Sigmoid colon (tissue), 7 donors: ENCODE measurements around the gene CBL. TPM values are rescaled to one million over a fixed set of nuclear protein-coding genes. Genes with fewer than 3 reads are reported as not detected.

Source experiments
- DNase-seq: peaks from one replicate; pipeline ENCODE4 v3.0.0-alpha.2; 2019
- H3K27ac ChIP-seq, 4 donors: fragments of 200-600 bp; sonication (generic); one replicate each; pipeline ENCODE4 v1.5.1; 2016 to 2019; ENCODE audit warnings: mild to moderate bottlenecking in 1 of 4
- H3K27me3 ChIP-seq, 3 donors: fragments of 200-600 bp; sonication (generic); one replicate each; pipeline ENCODE4 v1.5.1; 2019; ENCODE audit warnings: mild to moderate bottlenecking in 1 of 3
- H3K36me3 ChIP-seq, 4 donors: fragments of 200-600 bp; sonication (generic); one replicate each; pipeline ENCODE4 v1.5.1; 2016 to 2019
- H3K4me1 ChIP-seq, 4 donors: fragments of 200-600 bp; sonication (generic); one replicate each; pipeline ENCODE4 v1.5.1; 2017 to 2019
- H3K4me3 ChIP-seq, 4 donors: fragments of 200-600 bp; sonication (generic); one replicate each; pipeline ENCODE4 v1.5.1; 2017 to 2019; ENCODE audit warnings: mild to moderate bottlenecking in 2 of 4, moderate library complexity in 1 of 4
- H3K9me3 ChIP-seq, 4 donors: fragments of 200-600 bp in 3 of 4; sonication (generic) in 3 of 4; one replicate each; pipeline versions ENCODE4 v1.5.1 to v1.6.1; 2013 to 2019
- EP300 ChIP-seq, 4 donors: sonication (generic); formaldehyde crosslinking; IDR thresholded peaks; one replicate each; pipeline ENCODE4 v1.6.1; 2017; ENCODE audit warnings: antibody characterized with exemption in 4 of 4
- POLR2A ChIP-seq, 2 donors: fragments of 450-650 bp; IDR thresholded peaks; one replicate each; pipeline ENCODE4 v1.6.1; 2016; ENCODE audit warnings: antibody characterized with exemption in 2 of 2, mild to moderate bottlenecking in 2 of 2, moderate library complexity in 2 of 2
- POLR2AphosphoS5 ChIP-seq, 4 donors: sonication (generic); formaldehyde crosslinking; IDR thresholded peaks; one replicate each; pipeline ENCODE4 v1.6.1; 2017; ENCODE audit warnings: antibody characterized with exemption in 4 of 4
- WGBS, 2 donors: extraction: QIAGEN DNeasy Blood & Tissue Kit; methylation state at CpG; one replicate each; pipeline ENCODE4 v1.1.7; 2013; 5-methylcytosine and 5-hydroxymethylcytosine counted together
- intact Hi-C: fragments of 100-400 bp; cut with DNase I; formaldehyde crosslinking; loops from one replicate; pipeline ENCODE4 v1.15.1; 2023
- polyA plus RNA-seq, 3 donors: library from polyadenylated mRNA; stranded (reverse); fragments of 200-250 nt; gene quantifications; one replicate each; pipeline ENCODE4 v1.2.3, GENCODE V29; 2013
- total RNA-seq, 4 donors: library from RNA; depleted of rRNA; stranded (reverse); fragments of >200 nt; gene quantifications; one replicate each; pipeline ENCODE4 v1.1.0, GENCODE V29; 2016
- TF ChIP-seq, protein P1 (sequence below), 4 experiments: fragments of 450-650 bp in 3 of 4; fragments of 200-600 bp in 1 of 4; IDR thresholded peaks; one replicate each; pipeline ENCODE4 v1.5.1; 2016 to 2019; ENCODE audit warnings: antibody characterized with exemption in 4 of 4, mild to moderate bottlenecking in 3 of 4, moderate library complexity in 2 of 4
- donor health status: healthy with polysubstance abuse.
- donor health status: Bipolar disorder and iron deficiency.
- donor health status: healthy.

The CBL gene
- total and polyA plus RNA-seq, 7 donors, result 1.8 to 17.7 (median 11.8) TPM

DNA sequence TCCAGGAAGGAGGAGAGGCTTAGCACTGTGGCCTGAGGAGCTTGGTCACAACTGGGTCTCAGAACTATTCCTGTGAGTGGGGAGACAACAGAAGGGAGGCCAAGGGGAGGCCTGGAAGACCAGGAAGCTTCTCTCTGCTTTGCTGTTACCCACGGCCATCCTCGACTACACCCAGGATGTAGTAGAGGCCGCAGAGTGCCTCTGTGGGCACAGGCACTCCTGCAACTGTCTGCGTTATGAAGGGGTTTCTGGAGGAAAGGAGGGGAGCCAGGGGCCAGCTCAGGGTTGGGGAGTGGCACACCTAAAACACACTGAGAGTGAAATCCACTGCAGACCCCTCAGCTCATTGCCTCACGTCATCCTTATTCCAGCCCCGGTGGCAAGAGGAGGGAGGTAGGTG is 144.2 kb downstream of the CBL start:
- 72 to 76% methylated on average over 6 of the region's 6 CpGs for WGBS, 2 donors
- Histone ChIP-seq H3K36me3 (no peaks in the 10 kb centered on the region), H3K9me3 (no peaks in the 10 kb centered on the region), H3K4me1 (peaks cover 0 to 5% (median 4%) of the 10 kb centered on the region in 4 donors), H3K4me3 (no peak overlapping the region), H3K27ac (no peak overlapping the region), H3K27me3 (no peaks in the 10 kb centered on the region)
- DNase-seq, result no peak
- TF ChIP-seq, protein P1, sequence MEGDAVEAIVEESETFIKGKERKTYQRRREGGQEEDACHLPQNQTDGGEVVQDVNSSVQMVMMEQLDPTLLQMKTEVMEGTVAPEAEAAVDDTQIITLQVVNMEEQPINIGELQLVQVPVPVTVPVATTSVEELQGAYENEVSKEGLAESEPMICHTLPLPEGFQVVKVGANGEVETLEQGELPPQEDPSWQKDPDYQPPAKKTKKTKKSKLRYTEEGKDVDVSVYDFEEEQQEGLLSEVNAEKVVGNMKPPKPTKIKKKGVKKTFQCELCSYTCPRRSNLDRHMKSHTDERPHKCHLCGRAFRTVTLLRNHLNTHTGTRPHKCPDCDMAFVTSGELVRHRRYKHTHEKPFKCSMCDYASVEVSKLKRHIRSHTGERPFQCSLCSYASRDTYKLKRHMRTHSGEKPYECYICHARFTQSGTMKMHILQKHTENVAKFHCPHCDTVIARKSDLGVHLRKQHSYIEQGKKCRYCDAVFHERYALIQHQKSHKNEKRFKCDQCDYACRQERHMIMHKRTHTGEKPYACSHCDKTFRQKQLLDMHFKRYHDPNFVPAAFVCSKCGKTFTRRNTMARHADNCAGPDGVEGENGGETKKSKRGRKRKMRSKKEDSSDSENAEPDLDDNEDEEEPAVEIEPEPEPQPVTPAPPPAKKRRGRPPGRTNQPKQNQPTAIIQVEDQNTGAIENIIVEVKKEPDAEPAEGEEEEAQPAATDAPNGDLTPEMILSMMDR (IDR thresholded peaks at IDR 0.05), result no peak
- TF ChIP-seq POLR2AphosphoS5 (IDR thresholded peaks at IDR 0.05) (no peak), POLR2A (IDR thresholded peaks at IDR 0.05) (no peak), EP300 (IDR thresholded peaks at IDR 0.05) (no peak)
- intact Hi-C loops, result no loop called here

DNA sequence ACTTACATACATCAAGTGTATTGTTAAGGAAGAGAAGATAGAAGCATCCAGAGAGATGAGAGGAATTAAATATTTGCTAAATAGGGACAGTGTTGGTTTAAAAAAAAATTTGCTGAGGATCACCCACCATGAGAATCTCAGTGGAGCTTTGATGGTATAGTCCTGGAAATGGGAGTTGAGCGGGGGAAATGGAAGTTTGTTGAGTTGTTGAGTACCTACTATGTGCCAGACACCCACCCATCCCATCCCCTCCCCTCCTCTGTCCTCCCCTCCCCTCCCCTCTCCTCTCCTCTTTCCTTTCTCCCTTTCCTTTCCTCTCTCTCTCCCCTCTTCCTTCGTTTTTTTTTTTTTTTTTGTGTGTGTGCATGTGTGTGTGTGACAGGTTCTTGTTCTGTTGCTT is 145.1 kb downstream of the CBL start:
- 66 to 73% methylated on average over 2 of the region's 2 CpGs for whole genome bisulfite sequencing, 2 donors
- H3K4me3 ChIP-seq, result no peak overlapping the region
- intact Hi-C loops, result no loop called here

DNA sequence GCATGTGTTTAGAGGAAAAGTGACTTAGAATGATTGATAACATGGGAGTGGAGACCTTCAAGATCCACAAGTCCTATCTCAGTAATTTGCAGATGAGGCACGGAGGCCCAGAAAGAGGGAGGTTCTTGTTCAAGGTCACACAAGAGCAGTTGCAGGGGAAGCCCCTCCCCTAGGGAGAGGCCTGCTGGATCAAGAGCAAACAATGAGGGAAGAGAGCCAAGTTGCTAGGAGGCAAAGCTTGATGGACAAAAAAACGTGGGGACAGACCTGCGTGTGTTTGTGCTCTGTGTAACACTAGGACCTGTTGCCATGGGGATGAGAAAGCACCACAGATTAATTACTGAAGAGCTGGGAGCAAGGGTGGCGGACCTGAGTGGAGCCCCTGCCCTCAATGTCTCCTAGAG is 146.7 kb downstream of the CBL start:
- DNase-seq, result no peak
- intact Hi-C loops, result no loop called here
- TF ChIP-seq POLR2A (IDR thresholded peaks at IDR 0.05) (no peak), EP300 (IDR thresholded peaks at IDR 0.05) (no peak), POLR2AphosphoS5 (IDR thresholded peaks at IDR 0.05) (no peak)
- TF ChIP-seq, protein P1 (IDR thresholded peaks at IDR 0.05), result no peak
- H3K27ac ChIP-seq, result peak overlapping the region in 1 of 4 donors; percentile 32
- H3K36me3 ChIP-seq, result no peaks in the 10 kb centered on the region
- H3K4me1 ChIP-seq, result peaks cover 0 to 16% (median 13%) of the 10 kb centered on the region in 4 donors
- no peak overlapping the region for H3K4me3 ChIP-seq
- 11 to 41% methylated on average over 4 of the region's 4 CpGs for WGBS, 2 donors
- no peaks in the 10 kb centered on the region for H3K9me3 ChIP-seq
- H3K27me3 ChIP-seq, result no peaks in the 10 kb centered on the region

More for the DNA sequence above, 145.1 kb downstream of the CBL start:
- TF ChIP-seq POLR2AphosphoS5 (IDR thresholded peaks at IDR 0.05) (no peak), EP300 (IDR thresholded peaks at IDR 0.05) (no peak)
- DNase-seq, result no peak
- Histone ChIP-seq H3K9me3 (no peaks in the 10 kb centered on the region), H3K27ac (no peak overlapping the region), H3K4me1 (peaks cover 0 to 9% (median 7%) of the 10 kb centered on the region in 4 donors), H3K27me3 (no peaks in the 10 kb centered on the region), H3K36me3 (no peaks in the 10 kb centered on the region)

DNA sequence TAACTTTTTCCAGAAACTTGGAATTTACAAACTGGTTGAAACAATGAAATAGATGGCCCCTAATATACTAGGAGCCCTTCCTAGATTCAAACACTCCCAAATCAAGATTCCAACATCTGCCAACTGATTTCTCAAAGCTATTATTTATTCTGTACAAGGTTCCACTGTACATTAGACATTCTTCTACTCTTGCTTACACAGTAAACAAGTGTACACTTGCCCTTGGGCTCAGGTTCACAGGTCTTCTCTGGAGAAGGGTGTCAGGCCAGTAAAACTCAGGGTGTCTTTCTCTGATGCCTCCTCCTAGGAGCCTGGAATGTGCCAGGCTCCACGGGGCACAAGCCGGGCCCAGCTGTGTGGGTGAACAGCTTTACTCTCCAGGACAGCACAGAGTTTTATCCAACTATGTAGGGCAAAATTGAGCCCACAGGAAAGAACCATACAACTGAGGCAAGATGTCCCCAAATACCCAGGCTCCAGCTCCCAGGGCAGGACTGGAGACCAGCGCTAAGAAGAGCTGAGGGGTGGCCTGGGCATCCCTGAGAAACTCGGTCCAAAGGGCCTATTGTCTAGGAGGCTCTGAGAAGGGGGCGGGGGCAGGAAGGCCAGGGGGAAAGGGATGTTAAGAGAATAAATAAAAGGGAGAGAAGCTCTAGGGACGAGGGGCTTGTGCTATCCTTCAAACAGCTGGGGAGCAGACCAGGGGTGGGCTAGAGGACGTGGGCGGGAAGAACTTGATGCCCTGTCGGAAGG is 149.1 kb downstream of the CBL start:
- TF ChIP-seq EP300 (IDR thresholded peaks at IDR 0.05) (no peak), POLR2A (IDR thresholded peaks at IDR 0.05) (no peak), POLR2AphosphoS5 (IDR thresholded peaks at IDR 0.05) (no peak)
- TF ChIP-seq, protein P1 (IDR thresholded peaks at IDR 0.05), result no peak
- H3K36me3 ChIP-seq, result no peaks in the 10 kb centered on the region
- H3K27me3 ChIP-seq, result no peaks in the 10 kb centered on the region
- H3K27ac ChIP-seq, result peak overlapping the region in 1 of 4 donors; percentile 61
- 68 to 79% methylated on average over 9 of the region's 9 CpGs for WGBS, 2 donors
- intact Hi-C loops, result no loop called here
- no peak for DNase-seq
- H3K4me1 ChIP-seq, result peaks cover 0 to 16% (median 13%) of the 10 kb centered on the region in 4 donors
- no peaks in the 10 kb centered on the region for H3K9me3 ChIP-seq
- H3K4me3 ChIP-seq, result no peak overlapping the region

DNA sequence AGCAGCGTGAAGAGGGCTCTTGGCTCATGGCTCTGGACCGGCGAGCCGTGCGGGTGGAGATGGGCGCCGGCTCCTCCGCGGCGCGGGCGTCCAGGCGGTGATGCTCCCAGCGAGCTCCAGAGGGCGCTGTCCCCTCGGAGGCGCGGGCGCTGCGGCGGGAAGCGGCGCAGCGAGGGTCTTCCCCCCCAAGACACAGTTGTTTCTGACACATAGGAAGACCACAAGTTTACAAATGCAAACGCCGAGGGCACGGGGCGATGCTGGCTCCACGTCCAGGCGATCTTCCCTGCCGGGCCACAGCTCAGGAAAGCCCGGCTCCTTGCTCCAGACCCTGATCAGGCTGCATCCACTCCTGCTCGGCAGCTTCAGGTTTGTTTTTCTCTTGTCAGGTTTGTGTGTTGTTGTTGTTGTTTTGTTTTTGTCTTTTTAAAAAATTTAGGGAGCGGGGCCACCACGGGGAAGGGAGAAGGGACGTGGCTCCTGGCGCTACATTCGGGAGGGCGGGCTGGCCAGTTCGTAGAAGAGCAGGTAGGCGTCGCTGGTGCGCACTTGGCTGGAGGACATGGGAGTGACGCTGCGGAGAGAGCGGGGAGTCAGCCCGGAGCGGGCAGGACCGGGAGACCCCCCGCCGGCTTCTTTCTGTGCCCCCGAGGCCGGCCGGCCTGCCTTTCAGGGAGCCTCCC is 150.4 kb downstream of the CBL start:
- Histone ChIP-seq H3K4me1 (peaks cover 0 to 24% (median 16%) of the 10 kb centered on the region in 4 donors), H3K27ac (peak overlapping the region; percentile 61 to 78 (median 70)), H3K36me3 (no peaks in the 10 kb centered on the region), H3K4me3 (peak overlapping the region; percentile 26 to 59 (median 50)), H3K27me3 (no peaks in the 10 kb centered on the region), H3K9me3 (no peaks in the 10 kb centered on the region)
- 1% methylated on average over 54 of the region's 54 CpGs for WGBS, 2 donors
- DNase-seq, result peak; percentile 93
- TF ChIP-seq POLR2AphosphoS5 (IDR thresholded peaks at IDR 0.05) (peak in 1 of 4 donors; percentile 55), POLR2A (IDR thresholded peaks at IDR 0.05) (no peak), EP300 (IDR thresholded peaks at IDR 0.05) (no peak)
- TF ChIP-seq, protein P1 (IDR thresholded peaks at IDR 0.05), result peak; percentile 75 to 94 (median 90)
- intact Hi-C loops, result loop anchor here (1.0 to 2.0 kb wide), 3 partner anchors 18 to 118 kb away; partner anchors contain the start of gene USP2
